ENCODE measurements around the gene CCDC177.

The CCDC177 gene

DNA sequence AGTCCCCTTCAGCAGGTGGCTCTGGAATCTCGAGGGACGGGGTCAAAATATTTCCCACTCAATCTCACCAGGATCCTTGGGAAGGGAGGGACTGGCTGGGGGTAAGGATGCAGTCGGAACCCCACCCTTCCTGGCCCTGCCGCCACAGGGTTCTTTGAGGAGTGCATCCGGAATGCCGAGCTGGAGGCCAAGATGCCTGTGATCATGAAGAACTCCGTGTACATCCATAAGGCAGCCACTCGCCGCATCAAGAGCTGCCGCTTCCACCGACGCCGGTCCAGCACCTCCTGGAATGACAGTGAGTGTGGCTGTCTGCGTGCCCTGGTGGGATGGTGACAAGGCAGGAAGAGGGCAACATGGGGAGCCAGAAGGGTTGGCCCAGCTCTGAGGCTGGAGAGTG, 47.0 kb downstream of the CCDC177 start:
- no peak for DNase-seq

GRCh38 chr14:69525896-69526295, 48.8 kb downstream of the CCDC177 start:
- no peak for DNase-seq

- DNase-seq: no peak
Measured at GRCh38 chr14:69522026-69522425, 52.6 kb downstream of the CCDC177 start.
